Ammon's horn (tissue), 1 donor: Measurements from ENCODE around the gene PRSS23.
A peak's percentile ranks its signal among the peaks of the same experiment; 100 is the strongest.
"Not testable (repeated sequence)": the region's sequence is repeated elsewhere in the genome, so short reads cannot be mapped to it uniquely, and the experiment has no call there.

Source experiments
- DNase-seq: peaks from one replicate; pipeline ENCODE4 v3.0.0-alpha.2; 2016; ENCODE audit warnings: low spot score

The PRSS23 gene

GRCh38 chr11:86814775-86815174, 14.4 kb downstream of the PRSS23 start:
- no peak for DNase-seq

GRCh38 chr11:86815726-86816125, 15.4 kb downstream of the PRSS23 start:
- no peak for DNase-seq

GRCh38 chr11:86816251-86816726, 15.9 kb downstream of the PRSS23 start:
- no peak for DNase-seq

- peak; percentile 72 for DNase-seq
These were observed 18.3 kb downstream of the PRSS23 start for GRCh38 chr11:86818462-86819192.

DNA sequence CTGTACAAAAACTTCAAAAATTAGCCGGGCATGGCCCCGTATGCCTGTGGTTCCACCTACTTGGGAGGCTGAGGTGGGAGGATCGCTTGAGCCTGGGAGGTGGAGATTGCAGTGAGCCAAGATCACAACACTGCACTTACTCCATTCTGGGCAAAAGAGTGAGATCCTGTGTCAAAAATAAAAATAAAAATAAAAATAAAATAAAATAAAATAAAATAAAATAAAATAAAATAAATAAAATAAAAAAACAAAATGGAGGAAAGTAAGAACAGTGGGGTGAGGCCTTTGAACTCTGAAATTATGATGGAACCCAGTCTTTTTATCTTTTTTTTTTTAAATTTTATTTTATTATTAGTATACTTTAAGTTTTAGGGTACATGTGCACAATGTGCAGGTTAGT, 23.8 kb downstream of the PRSS23 start:
- DNase-seq: not testable (repeated sequence)

DNA sequence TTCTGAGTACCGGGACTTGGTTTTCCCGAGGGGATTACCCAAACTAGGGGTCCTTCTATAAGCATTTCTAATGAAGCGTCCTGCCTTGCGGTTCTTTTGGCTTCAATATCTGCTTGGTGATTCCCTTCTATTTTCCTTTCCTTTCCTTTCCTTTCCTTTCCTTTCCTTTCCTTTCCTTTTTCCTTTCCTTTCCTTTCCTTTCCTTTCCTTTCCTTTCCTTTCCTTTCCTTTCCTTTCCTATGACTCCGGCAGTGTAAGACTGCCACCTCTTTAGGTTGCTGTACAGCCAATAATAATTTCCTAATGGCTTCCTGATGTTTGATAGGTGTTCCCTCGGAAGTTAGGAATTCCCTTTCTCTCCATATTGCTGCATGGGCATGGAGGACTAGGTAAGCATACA, 34.0 kb downstream of the PRSS23 start:
- DNase-seq: not testable (repeated sequence)

DNA sequence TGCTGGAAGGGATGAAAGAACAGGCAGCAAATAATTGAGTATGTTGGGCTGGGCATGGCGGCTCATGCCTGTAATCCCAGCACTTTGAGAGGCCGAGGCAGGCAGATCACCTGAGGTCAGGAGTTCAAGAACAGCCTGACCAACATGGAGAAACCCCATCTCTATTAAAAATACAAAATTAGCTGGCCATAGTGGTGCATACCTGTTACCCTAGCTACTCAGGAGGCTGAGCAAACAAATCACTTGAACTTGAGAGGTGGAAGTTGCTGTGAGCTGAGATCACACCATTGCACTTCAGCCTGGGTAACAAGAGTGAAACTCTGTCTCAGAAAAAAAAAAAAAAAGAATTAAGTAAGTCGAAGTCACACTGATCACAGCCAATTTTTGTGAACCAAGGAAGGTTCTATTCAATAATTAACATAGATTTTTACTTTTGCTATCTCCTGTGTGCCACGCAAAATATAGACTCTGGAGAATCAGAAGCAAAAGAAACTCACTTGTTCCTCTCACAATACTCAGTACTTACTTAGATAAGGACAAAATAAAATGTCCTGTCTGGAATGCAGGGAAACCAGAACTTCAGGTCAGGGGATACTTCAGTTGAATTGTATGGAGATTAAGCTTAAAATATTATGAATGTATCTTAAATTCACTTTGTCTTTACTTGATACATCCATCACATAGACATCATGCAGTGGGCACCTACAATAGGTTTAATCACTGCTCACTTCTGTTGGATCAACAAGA, 44.6 kb downstream of the PRSS23 start:
- DNase-seq: not testable (repeated sequence)

- no peak for DNase-seq
These were observed 47.8 kb downstream of the PRSS23 start for GRCh38 chr11:86848132-86848531.

DNA sequence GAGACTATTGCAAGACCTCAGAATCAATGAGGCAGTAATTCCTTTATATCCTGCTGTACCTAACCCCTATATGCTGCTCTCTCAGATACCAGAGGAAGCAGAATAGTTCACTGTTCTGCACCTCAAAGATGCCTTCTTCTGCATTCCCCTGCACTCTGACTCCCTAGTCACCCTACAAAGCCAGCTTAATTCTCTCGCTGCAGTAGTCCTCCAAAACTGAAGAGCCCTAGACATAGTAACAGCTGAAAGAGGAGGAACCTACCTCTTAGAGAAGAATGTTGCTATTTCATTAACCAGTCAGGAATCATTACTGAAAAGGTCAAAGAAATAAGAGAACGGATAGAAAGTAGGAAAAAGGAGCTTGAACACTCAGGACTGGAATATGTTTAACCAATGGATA, 49.3 kb downstream of the PRSS23 start:
- no peak for DNase-seq
